ENCODE data around the gene ZCCHC4.

Gene ZCCHC4

GRCh38 chr4:25406081-25406692 is 93.6 kb downstream of the ZCCHC4 start:
- H3K4me1 ChIP-seq (ENCODE audit: control insufficient read depth, low read length), result no peaks in the 10 kb centered on the region
- H3K4me2 ChIP-seq (ENCODE audit: low read length), result no peak overlapping the region
- no peaks in the 10 kb centered on the region for H4K20me1 ChIP-seq (ENCODE audit: control insufficient read depth, insufficient read depth, low read depth, low read length)
- no peaks in the 10 kb centered on the region for H3F3A ChIP-seq (ENCODE audit: control insufficient read depth, insufficient read depth)
- peaks cover 87% of the 10 kb centered on the region for H3K36me3 ChIP-seq (ENCODE audit: control insufficient read depth, low read length)
- H3K27ac ChIP-seq (ENCODE audit: low read depth, low read length), result no peak overlapping the region
- H3K79me2 ChIP-seq (ENCODE audit: control insufficient read depth, low read length), result no peaks in the 10 kb centered on the region
- TF ChIP-seq EZH2phosphoT487 (IDR thresholded peaks at IDR 0.05; ENCODE audit: borderline replicate concordance, low read length), result no peak
- TF ChIP-seq CTCF (IDR thresholded peaks at IDR 0.05; ENCODE audit: low read depth, low read length, poor library complexity, severe bottlenecking), result no peak
- H3K27me3 ChIP-seq (ENCODE audit: control insufficient read depth, low read length), result no peaks in the 10 kb centered on the region
- no peak overlapping the region for H3K4me3 ChIP-seq (ENCODE audit: low read length)
- no peaks in the 10 kb centered on the region for H3K9me3 ChIP-seq (ENCODE audit: control insufficient read depth, insufficient read depth, low read length)
- no peaks in the 10 kb centered on the region for H3K9me2 ChIP-seq (replicated peaks; ENCODE audit: control insufficient read depth, low read length)

- no peaks in the 10 kb centered on the region for H3K9me2 ChIP-seq (replicated peaks; ENCODE audit: control insufficient read depth, low read length)
- H3K4me2 ChIP-seq (ENCODE audit: low read length), result no peak overlapping the region
- H3K4me3 ChIP-seq (ENCODE audit: low read length), result no peak overlapping the region
- no peaks in the 10 kb centered on the region for H3K9me3 ChIP-seq (ENCODE audit: control insufficient read depth, insufficient read depth, low read length)
- no peaks in the 10 kb centered on the region for H3K27me3 ChIP-seq (ENCODE audit: control insufficient read depth, low read length)
- no peaks in the 10 kb centered on the region for H4K20me1 ChIP-seq (ENCODE audit: control insufficient read depth, insufficient read depth, low read depth, low read length)
- no peaks in the 10 kb centered on the region for H3K4me1 ChIP-seq (ENCODE audit: control insufficient read depth, low read length)
- peaks cover 89% of the 10 kb centered on the region for H3K36me3 ChIP-seq (ENCODE audit: control insufficient read depth, low read length)
- TF ChIP-seq CTCF (IDR thresholded peaks at IDR 0.05; ENCODE audit: low read depth, low read length, poor library complexity, severe bottlenecking) (no peak), EZH2phosphoT487 (IDR thresholded peaks at IDR 0.05; ENCODE audit: borderline replicate concordance, low read length) (no peak)
- H3K27ac ChIP-seq (ENCODE audit: low read depth, low read length), result no peak overlapping the region
- no peaks in the 10 kb centered on the region for H3K79me2 ChIP-seq (ENCODE audit: control insufficient read depth, low read length)
- no peaks in the 10 kb centered on the region for H3F3A ChIP-seq (ENCODE audit: control insufficient read depth, insufficient read depth)
Measured at GRCh38 chr4:25410820-25411529, 98.4 kb downstream of the ZCCHC4 start.

- no peak for TF ChIP-seq EZH2phosphoT487 (IDR thresholded peaks at IDR 0.05; ENCODE audit: borderline replicate concordance, low read length)
- TF ChIP-seq CTCF (IDR thresholded peaks at IDR 0.05; ENCODE audit: low read depth, low read length, poor library complexity, severe bottlenecking), result no peak
- no peak overlapping the region for H3K27ac ChIP-seq (ENCODE audit: low read depth, low read length)
- H3K79me2 ChIP-seq (ENCODE audit: control insufficient read depth, low read length), result no peaks in the 10 kb centered on the region
- H3F3A ChIP-seq (ENCODE audit: control insufficient read depth, insufficient read depth), result no peaks in the 10 kb centered on the region
- H3K4me3 ChIP-seq (ENCODE audit: low read length), result no peak overlapping the region
- no peaks in the 10 kb centered on the region for H3K27me3 ChIP-seq (ENCODE audit: control insufficient read depth, low read length)
- no peaks in the 10 kb centered on the region for H3K9me3 ChIP-seq (ENCODE audit: control insufficient read depth, insufficient read depth, low read length)
- no peaks in the 10 kb centered on the region for H3K4me1 ChIP-seq (ENCODE audit: control insufficient read depth, low read length)
- H3K4me2 ChIP-seq (ENCODE audit: low read length), result no peak overlapping the region
- H4K20me1 ChIP-seq (ENCODE audit: control insufficient read depth, insufficient read depth, low read depth, low read length), result no peaks in the 10 kb centered on the region
- peaks cover 93% of the 10 kb centered on the region for H3K36me3 ChIP-seq (ENCODE audit: control insufficient read depth, low read length)
- H3K9me2 ChIP-seq (replicated peaks; ENCODE audit: control insufficient read depth, low read length), result no peaks in the 10 kb centered on the region
Measured at GRCh38 chr4:25413261-25413660, 100.7 kb downstream of the ZCCHC4 start.
